SIG-M5 treated with dmso at 0.1 percent for 504 hours (cell line): ENCODE data around the gene TTC36.
"Not testable (repeated sequence)": the region's sequence is repeated elsewhere in the genome, so short reads cannot be mapped to it uniquely, and the experiment has no call there.

Experiments used
- DNase-seq: peaks from one replicate; lab custom pipeline; 2025; ENCODE audit not compliant: unreplicated experiment; lab: John Stamatoyannopoulos, UW

Gene TTC36

GRCh38 chr11:118577995-118578394 is 50.7 kb downstream of the TTC36 start:
- not testable (repeated sequence) for DNase-seq
